DMS53 (cell line): ENCODE results near the gene CDCA7L.

Experiments used
- DNase-seq: peaks from one replicate; lab custom pipeline; 2025; lab: John Stamatoyannopoulos, UW

CDCA7L gene

GRCh38 chr7:21945454-21946221 lies at the start of gene CDCA7L:
Gene CDCA7L (minus strand): TSS chr7:21945899. CDS start chr7:21945804, 95 bp downstream.
- peak; percentile 99 for DNase-seq

- DNase-seq, result no peak
These were observed 40.4 kb upstream of the CDCA7L start for GRCh38 chr7:21986096-21986495.

GRCh38 chr7:21984042-21984441 lies 38.3 kb upstream of the CDCA7L start:
- peak; percentile 37 for DNase-seq

- DNase-seq, result no peak
These were observed 37.4 kb upstream of the CDCA7L start for GRCh38 chr7:21983056-21983455.

- no peak for DNase-seq
These were observed 35.8 kb upstream of the CDCA7L start for GRCh38 chr7:21981524-21981923.

GRCh38 chr7:21980926-21981500 lies 35.3 kb upstream of the CDCA7L start:
- no peak for DNase-seq

GRCh38 chr7:21972397-21972784 lies 26.7 kb upstream of the CDCA7L start:
- DNase-seq, result no peak

- DNase-seq, result no peak
These were observed 26.2 kb upstream of the CDCA7L start for GRCh38 chr7:21971780-21972396.

GRCh38 chr7:21969822-21970221 lies 24.1 kb upstream of the CDCA7L start:
- no peak for DNase-seq

GRCh38 chr7:21967598-21968003 lies 21.9 kb upstream of the CDCA7L start:
- DNase-seq, result no peak

GRCh38 chr7:21966271-21966670 lies 20.6 kb upstream of the CDCA7L start:
- no peak for DNase-seq

GRCh38 chr7:21965291-21965690 lies 19.6 kb upstream of the CDCA7L start:
- no peak for DNase-seq

GRCh38 chr7:21962677-21963076 lies 17.0 kb upstream of the CDCA7L start:
- DNase-seq, result peak; percentile 94

- DNase-seq, result peak; percentile 62
These were observed 15.2 kb upstream of the CDCA7L start for GRCh38 chr7:21960922-21961321.

- no peak for DNase-seq
These were observed 13.7 kb upstream of the CDCA7L start for GRCh38 chr7:21959387-21959776.

- DNase-seq, result no peak
These were observed 8.1 kb upstream of the CDCA7L start for GRCh38 chr7:21953781-21954180.

GRCh38 chr7:21948887-21949540 lies 3.3 kb upstream of the CDCA7L start:
- DNase-seq, result peak; percentile 81

- peak; percentile 41 for DNase-seq
These were observed 2.7 kb upstream of the CDCA7L start for GRCh38 chr7:21948364-21948763.

GRCh38 chr7:21947946-21948345 lies 2.2 kb upstream of the CDCA7L start:
- no peak for DNase-seq

- peak; percentile 95 for DNase-seq
These were observed 1.4 kb upstream of the CDCA7L start for GRCh38 chr7:21947056-21947455.

GRCh38 chr7:21946222-21946709 lies 567 bp upstream of the CDCA7L start:
- no peak for DNase-seq

- DNase-seq, result peak; percentile 99
These were observed 864 bp downstream of the CDCA7L start for GRCh38 chr7:21944616-21945453.
